H1 (cell line): ENCODE data around the gene FOXO6. TPM values are rescaled to one million over a fixed set of nuclear protein-coding genes. Genes with fewer than 3 reads are reported as not detected.

Experiments used
- GABPA ChIP-seq: IDR thresholded peaks from 2 replicates; pipeline ENCODE4 v1.6.1; 2011; ENCODE audit warnings: mild to moderate bottlenecking, low read length, moderate library complexity, borderline replicate concordance; ENCODE audit not compliant: insufficient read depth
- HDAC2 ChIP-seq, 2 experiments: fragments of 300-600 bp in 1 of 2; sonication (generic) in 1 of 2; IDR thresholded peaks; 2 replicates each; pipeline ENCODE4 v1.6.1; 2011 to 2012; ENCODE audit warnings: low read depth in 2 of 2, low read length in 2 of 2, mild to moderate bottlenecking in 2 of 2, moderate library complexity in 2 of 2, borderline replicate concordance in 1 of 2, inconsistent platforms in 1 of 2
- JUND ChIP-seq: IDR thresholded peaks from 2 replicates; pipeline ENCODE4 v1.6.1; 2011; ENCODE audit warnings: mild to moderate bottlenecking, improper control_type of control experiment, low read length
- KDM1A ChIP-seq: fragments of 200-600, 300-600 bp; sonication (generic); IDR thresholded peaks from 2 replicates; pipeline ENCODE4 v1.7.1; 2016; ENCODE audit warnings: mild to moderate bottlenecking, low read length, borderline replicate concordance
- SIRT6 ChIP-seq: IDR thresholded peaks from one replicate; pipeline ENCODE4 v1.7.1; 2012; ENCODE audit warnings: low read length, inconsistent platforms
- TCF12 ChIP-seq: IDR thresholded peaks from 2 replicates; pipeline ENCODE4 v1.6.1; 2011; ENCODE audit warnings: low read depth, mild to moderate bottlenecking, low read length
- TEAD4 ChIP-seq: IDR thresholded peaks from 2 replicates; pipeline ENCODE4 v1.6.1; 2012; ENCODE audit warnings: low read depth, low read length, inconsistent platforms, mixed read lengths
- polyA plus RNA-seq, 7 experiments: library from polyadenylated mRNA; depleted of rRNA in 3 of 7; stranded (reverse) in 5 of 7; unstranded in 2 of 7; fragments of >200 nt in 5 of 7; fragments of 200-250 nt in 2 of 7; gene quantifications; 1 replicate in 5 of 7; 2 replicates in 1 of 7; 4 replicates in 1 of 7; pipeline versions ENCODE4 v1.2.1 to v1.2.3, GENCODE V29; 2011 to 2013; ENCODE audit warnings: missing spikeins in 2 of 7, mixed read lengths in 2 of 7
- total RNA-seq: library from RNA; stranded (reverse); fragmentation: NEBNext Ultra II Directional; extraction: Animal tissue kit (Norgen Biotek cat#: 25700); gene quantifications from 2 replicates; pipeline ENCODE4 v1.2.1, GENCODE V29; 2021

FOXO6 gene
- total and polyA plus RNA-seq, 2 of the 8 experiments (the other 6 are each of a cell fraction or from before 2014, with no cell fraction given): 0.59 to 3.0 TPM

DNA sequence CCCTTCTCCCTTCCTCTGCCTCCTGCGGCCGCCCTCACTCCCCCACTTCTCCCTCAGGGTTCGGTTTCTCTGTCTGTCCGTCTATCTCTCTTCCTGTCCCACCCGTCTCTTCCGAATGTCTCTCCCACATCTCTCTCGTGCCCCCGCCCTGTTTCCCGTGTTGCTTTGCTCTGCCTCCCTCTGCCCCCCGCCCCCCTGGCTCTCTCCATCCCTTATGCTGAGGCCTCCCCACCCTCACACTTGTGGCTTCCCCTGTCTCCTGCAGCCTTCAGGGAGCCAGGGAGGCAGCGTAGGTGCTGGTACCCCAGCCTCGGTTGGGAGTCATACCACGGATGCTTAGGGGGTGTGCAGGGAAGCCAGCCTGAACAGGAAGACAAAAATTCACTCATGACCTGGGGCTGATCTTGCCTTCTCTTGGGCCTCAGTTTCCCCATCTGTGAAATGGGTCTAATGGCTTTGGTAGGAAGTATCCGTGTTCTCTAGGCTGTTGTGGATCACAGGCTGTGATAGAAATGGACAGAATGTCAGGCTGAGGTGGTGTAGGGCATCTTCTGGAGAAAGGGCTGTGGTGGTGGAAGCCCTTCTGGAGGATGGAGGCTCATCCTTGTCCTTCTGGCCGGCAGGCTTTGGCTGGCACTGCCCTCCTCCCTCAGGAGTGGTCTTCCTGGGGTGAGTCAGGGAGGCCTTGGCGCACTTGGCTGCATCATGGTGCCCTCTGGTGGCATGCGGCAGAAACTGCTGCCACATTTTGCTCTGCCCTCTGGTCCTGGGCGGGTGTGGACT is 55.5 kb downstream of the FOXO6 start (continued):
- peak in 1 of 2 experiments; percentile 89; a peak in 2 of 4 replicates for TF ChIP-seq HDAC2 (IDR thresholded peaks at IDR 0.05; ENCODE audit: borderline replicate concordance in 1 of 2, low read depth in 2 of 2, low read length in 2 of 2)
- TF ChIP-seq TEAD4: peak; percentile 60; the same call in 1 of the 2 replicates
- TF ChIP-seq SIRT6: no peak
- TF ChIP-seq TCF12: no peak
- TF ChIP-seq JUND: peak; percentile 63
- peak; percentile 30; the same call in 1 of the 2 replicates for TF ChIP-seq GABPA
- TF ChIP-seq KDM1A: peak; percentile 98
